GM23338 (cell line): ENCODE measurements around the gene CPAMD8. TPM values are rescaled to one million over a fixed set of nuclear protein-coding genes. Genes with fewer than 3 reads are reported as not detected.

Experiments
- ATAC-seq: fragments of 200-7000 bp; cut with Tn5 transposase; 3 replicates; pipeline ENCODE4 v1.9.1; 2020
- DNase-seq: peaks from one replicate; pipeline ENCODE4 v3.0.0-alpha.2; 2015; ENCODE audit warnings: low spot score
- H2AFZ ChIP-seq: fragments of 200-600 bp; sonication (generic); 2 replicates; pipeline ENCODE4 v1.8.0; 2016; ENCODE audit warnings: antibody characterized with exemption, mild to moderate bottlenecking, moderate library complexity
- H3F3A ChIP-seq: fragments of 200-600 bp; sonication (generic); replicated peaks from 2 replicates; pipeline ENCODE4 v1.8.0; 2017; ENCODE audit warnings: antibody characterized with exemption, mixed run types, low read depth
- H3K27ac ChIP-seq: fragments of 200-600 bp; sonication (generic); 2 replicates; pipeline ENCODE4 v1.6.1; 2016; ENCODE audit warnings: low read depth
- H3K27me3 ChIP-seq: fragments of 200-600 bp; sonication (generic); 2 replicates; pipeline ENCODE4 v1.8.0; 2016; ENCODE audit warnings: mild to moderate bottlenecking, mixed run types, moderate library complexity; ENCODE audit not compliant: insufficient read depth
- H3K36me3 ChIP-seq: fragments of 200-600 bp; sonication (generic); 2 replicates; pipeline ENCODE4 v1.8.0; 2016; ENCODE audit warnings: mild to moderate bottlenecking; ENCODE audit not compliant: insufficient read depth
- H3K4me1 ChIP-seq: fragments of 200-600 bp; sonication (generic); 2 replicates; pipeline ENCODE4 v1.8.0; 2016; ENCODE audit warnings: mild to moderate bottlenecking, moderate library complexity; ENCODE audit not compliant: insufficient read depth
- H3K4me2 ChIP-seq: fragments of 200-600 bp; sonication (generic); 2 replicates; pipeline ENCODE4 v1.7.1; 2017; ENCODE audit warnings: mixed run types
- H3K4me3 ChIP-seq: fragments of 200-600 bp; sonication (generic); 2 replicates; pipeline ENCODE4 v1.6.1; 2016; ENCODE audit warnings: mixed run types
- H3K79me2 ChIP-seq: fragments of 200-600 bp; sonication (generic); replicated peaks from 2 replicates; pipeline ENCODE4 v1.8.0; 2017; ENCODE audit warnings: mild to moderate bottlenecking; ENCODE audit not compliant: insufficient read depth
- H3K9me2 ChIP-seq: fragments of 200-600 bp; sonication (generic); 2 replicates; pipeline ENCODE4 v1.8.0; 2017; ENCODE audit not compliant: insufficient read depth
- H4K20me1 ChIP-seq: fragments of 200-600 bp; sonication (generic); replicated peaks from 2 replicates; pipeline ENCODE4 v1.8.0; 2017; ENCODE audit warnings: mild to moderate bottlenecking; ENCODE audit not compliant: insufficient read depth
- H3K27ac Mint-ChIP-seq: 2 replicates; pipeline ENCODE4 v1.8.0; 2020; ENCODE audit warnings: inconsistent platforms, mild to moderate bottlenecking, moderate library complexity, mixed read lengths
- H3K27me3 Mint-ChIP-seq: 3 replicates; pipeline ENCODE4 v1.8.0; 2022; ENCODE audit warnings: low read depth, mild to moderate bottlenecking, moderate library complexity, mixed read lengths, inconsistent platforms; ENCODE audit not compliant: insufficient read depth, poor library complexity
- H3K36me3 Mint-ChIP-seq: 3 replicates; pipeline ENCODE4 v1.8.0; 2021; ENCODE audit warnings: low read depth, mild to moderate bottlenecking, inconsistent platforms, moderate library complexity, mixed read lengths
- H3K4me1 Mint-ChIP-seq: 3 replicates; pipeline ENCODE4 v1.8.0; 2020; ENCODE audit warnings: mild to moderate bottlenecking, inconsistent platforms, mixed read lengths
- H3K4me3 Mint-ChIP-seq: 3 replicates; pipeline ENCODE4 v1.8.0; 2021; ENCODE audit warnings: moderate library complexity, mild to moderate bottlenecking, inconsistent platforms, mixed read lengths
- H3K9me3 Mint-ChIP-seq: 3 replicates; pipeline ENCODE4 v1.8.0; 2020; ENCODE audit warnings: moderate library complexity, mild to moderate bottlenecking, inconsistent platforms, mixed read lengths
- CREB1 ChIP-seq: fragments of 250-450 bp; sonication (Bioruptor Pico); IDR thresholded peaks from 2 replicates; pipeline ENCODE4 v1.5.0; 2020; ENCODE audit warnings: low read depth, mild to moderate bottlenecking, moderate library complexity
- EZH2 ChIP-seq: fragments of 200-600 bp; sonication (generic); IDR thresholded peaks from one replicate; pipeline ENCODE4 v1.8.0; 2017; ENCODE audit warnings: antibody characterized with exemption, mild to moderate bottlenecking, low read depth; ENCODE audit not compliant: unreplicated experiment
- EZH2phosphoT487 ChIP-seq: fragments of 200-600 bp; sonication (generic); IDR thresholded peaks from one replicate; pipeline ENCODE4 v1.8.1; 2018; ENCODE audit warnings: antibody characterized with exemption; ENCODE audit not compliant: unreplicated experiment
- JUNB ChIP-seq: IDR thresholded peaks from one replicate; pipeline ENCODE4 v1.6.1; 2016; ENCODE audit warnings: antibody characterized with exemption; ENCODE audit not compliant: unreplicated experiment
- NANOG ChIP-seq: IDR thresholded peaks from 2 replicates; pipeline ENCODE4 v1.6.1; 2016; ENCODE audit warnings: antibody characterized with exemption, borderline replicate concordance
- POLR2AphosphoS5 ChIP-seq: IDR thresholded peaks from 2 replicates; pipeline ENCODE4 v1.6.1; 2016; ENCODE audit warnings: antibody characterized with exemption, low read depth
- STAT1 ChIP-seq: IDR thresholded peaks from one replicate; pipeline ENCODE4 v1.6.1; 2016; ENCODE audit warnings: antibody characterized with exemption; ENCODE audit not compliant: unreplicated experiment
- ZNF114 ChIP-seq: fragments of 250-450 bp; sonication (Bioruptor Pico); IDR thresholded peaks from 2 replicates; pipeline ENCODE4 v1.5.0; 2020; ENCODE audit warnings: mild to moderate bottlenecking, moderate library complexity
- ZNF331 ChIP-seq: fragments of 250-450 bp; sonication (Bioruptor Pico); IDR thresholded peaks from 2 replicates; pipeline ENCODE4 v1.5.0; 2020; ENCODE audit warnings: low read depth, mild to moderate bottlenecking, moderate library complexity
- polyA plus RNA-seq: library from polyadenylated mRNA; unstranded; fragments of >200 nt; fragmentation: Nextera tagmentation; extraction: Ambion mirVana; gene quantifications from 2 replicates; pipeline ENCODE4 v1.2.1, GENCODE V29; 2016
- total RNA-seq: library from RNA; depleted of rRNA; stranded (reverse); fragments of >200 nt; shearing (Covaris generic); gene quantifications from 2 replicates; pipeline ENCODE4 v1.2.3, GENCODE V29; 2014
- TF ChIP-seq, protein P1 (sequence below): IDR thresholded peaks from 2 replicates; pipeline ENCODE4 v1.6.1; 2016; ENCODE audit warnings: antibody characterized with exemption
- TF ChIP-seq, protein P2 (sequence below): fragments of 250-450 bp; sonication (Bioruptor Pico); IDR thresholded peaks from 2 replicates; pipeline ENCODE4 v1.5.0; 2020; ENCODE audit warnings: mild to moderate bottlenecking, moderate library complexity
- TF ChIP-seq, protein P3 (sequence below): IDR thresholded peaks from one replicate; pipeline ENCODE4 v1.6.1; 2018; ENCODE audit warnings: antibody characterized with exemption; ENCODE audit not compliant: unreplicated experiment
- TF ChIP-seq, protein P4 (sequence below), 2 experiments: fragments of 200-600 bp in 1 of 2; sonication (generic) in 1 of 2; conservative IDR thresholded peaks; 2 replicates each; pipeline versions ENCODE4 v1.5.1 to v1.6.1; 2016 to 2017; ENCODE audit warnings: antibody characterized with exemption in 2 of 2, low read depth in 2 of 2, mild to moderate bottlenecking in 2 of 2, moderate library complexity in 1 of 2

Gene CPAMD8
- total and polyA plus RNA-seq, 2 experiments from 2014 or later = 4.4 to 11.8 TPM

DNA sequence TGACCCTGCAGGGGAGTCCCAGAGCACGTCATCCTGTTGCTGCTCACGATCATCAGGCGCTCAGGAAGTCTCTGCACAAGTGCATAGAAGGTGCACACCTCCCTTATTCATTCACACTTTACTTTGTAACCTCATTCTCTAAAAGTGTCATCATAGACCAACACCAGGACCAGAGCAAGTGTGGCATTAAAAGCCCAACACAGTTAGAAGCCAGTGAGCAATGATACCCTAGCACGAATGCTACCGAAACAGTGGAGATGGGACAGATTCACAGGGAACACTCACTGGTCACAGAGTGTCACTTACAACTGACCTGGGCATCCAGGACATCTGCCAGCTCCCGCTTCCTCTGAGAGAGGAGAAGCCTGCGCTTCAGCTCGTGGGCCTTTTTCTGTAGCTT lies 31.6 kb upstream of the CPAMD8 start:
- no peak for TF ChIP-seq NANOG
- TF ChIP-seq ZNF114 (CRISPR knock-in tag) = no peak
- TF ChIP-seq, protein P1, sequence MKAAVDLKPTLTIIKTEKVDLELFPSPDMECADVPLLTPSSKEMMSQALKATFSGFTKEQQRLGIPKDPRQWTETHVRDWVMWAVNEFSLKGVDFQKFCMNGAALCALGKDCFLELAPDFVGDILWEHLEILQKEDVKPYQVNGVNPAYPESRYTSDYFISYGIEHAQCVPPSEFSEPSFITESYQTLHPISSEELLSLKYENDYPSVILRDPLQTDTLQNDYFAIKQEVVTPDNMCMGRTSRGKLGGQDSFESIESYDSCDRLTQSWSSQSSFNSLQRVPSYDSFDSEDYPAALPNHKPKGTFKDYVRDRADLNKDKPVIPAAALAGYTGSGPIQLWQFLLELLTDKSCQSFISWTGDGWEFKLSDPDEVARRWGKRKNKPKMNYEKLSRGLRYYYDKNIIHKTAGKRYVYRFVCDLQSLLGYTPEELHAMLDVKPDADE = no peak
- TF ChIP-seq POLR2AphosphoS5 = no peak
- TF ChIP-seq ZNF331 (CRISPR knock-in tag) = no peak
- no peak for TF ChIP-seq CREB1
- TF ChIP-seq, protein P2, sequence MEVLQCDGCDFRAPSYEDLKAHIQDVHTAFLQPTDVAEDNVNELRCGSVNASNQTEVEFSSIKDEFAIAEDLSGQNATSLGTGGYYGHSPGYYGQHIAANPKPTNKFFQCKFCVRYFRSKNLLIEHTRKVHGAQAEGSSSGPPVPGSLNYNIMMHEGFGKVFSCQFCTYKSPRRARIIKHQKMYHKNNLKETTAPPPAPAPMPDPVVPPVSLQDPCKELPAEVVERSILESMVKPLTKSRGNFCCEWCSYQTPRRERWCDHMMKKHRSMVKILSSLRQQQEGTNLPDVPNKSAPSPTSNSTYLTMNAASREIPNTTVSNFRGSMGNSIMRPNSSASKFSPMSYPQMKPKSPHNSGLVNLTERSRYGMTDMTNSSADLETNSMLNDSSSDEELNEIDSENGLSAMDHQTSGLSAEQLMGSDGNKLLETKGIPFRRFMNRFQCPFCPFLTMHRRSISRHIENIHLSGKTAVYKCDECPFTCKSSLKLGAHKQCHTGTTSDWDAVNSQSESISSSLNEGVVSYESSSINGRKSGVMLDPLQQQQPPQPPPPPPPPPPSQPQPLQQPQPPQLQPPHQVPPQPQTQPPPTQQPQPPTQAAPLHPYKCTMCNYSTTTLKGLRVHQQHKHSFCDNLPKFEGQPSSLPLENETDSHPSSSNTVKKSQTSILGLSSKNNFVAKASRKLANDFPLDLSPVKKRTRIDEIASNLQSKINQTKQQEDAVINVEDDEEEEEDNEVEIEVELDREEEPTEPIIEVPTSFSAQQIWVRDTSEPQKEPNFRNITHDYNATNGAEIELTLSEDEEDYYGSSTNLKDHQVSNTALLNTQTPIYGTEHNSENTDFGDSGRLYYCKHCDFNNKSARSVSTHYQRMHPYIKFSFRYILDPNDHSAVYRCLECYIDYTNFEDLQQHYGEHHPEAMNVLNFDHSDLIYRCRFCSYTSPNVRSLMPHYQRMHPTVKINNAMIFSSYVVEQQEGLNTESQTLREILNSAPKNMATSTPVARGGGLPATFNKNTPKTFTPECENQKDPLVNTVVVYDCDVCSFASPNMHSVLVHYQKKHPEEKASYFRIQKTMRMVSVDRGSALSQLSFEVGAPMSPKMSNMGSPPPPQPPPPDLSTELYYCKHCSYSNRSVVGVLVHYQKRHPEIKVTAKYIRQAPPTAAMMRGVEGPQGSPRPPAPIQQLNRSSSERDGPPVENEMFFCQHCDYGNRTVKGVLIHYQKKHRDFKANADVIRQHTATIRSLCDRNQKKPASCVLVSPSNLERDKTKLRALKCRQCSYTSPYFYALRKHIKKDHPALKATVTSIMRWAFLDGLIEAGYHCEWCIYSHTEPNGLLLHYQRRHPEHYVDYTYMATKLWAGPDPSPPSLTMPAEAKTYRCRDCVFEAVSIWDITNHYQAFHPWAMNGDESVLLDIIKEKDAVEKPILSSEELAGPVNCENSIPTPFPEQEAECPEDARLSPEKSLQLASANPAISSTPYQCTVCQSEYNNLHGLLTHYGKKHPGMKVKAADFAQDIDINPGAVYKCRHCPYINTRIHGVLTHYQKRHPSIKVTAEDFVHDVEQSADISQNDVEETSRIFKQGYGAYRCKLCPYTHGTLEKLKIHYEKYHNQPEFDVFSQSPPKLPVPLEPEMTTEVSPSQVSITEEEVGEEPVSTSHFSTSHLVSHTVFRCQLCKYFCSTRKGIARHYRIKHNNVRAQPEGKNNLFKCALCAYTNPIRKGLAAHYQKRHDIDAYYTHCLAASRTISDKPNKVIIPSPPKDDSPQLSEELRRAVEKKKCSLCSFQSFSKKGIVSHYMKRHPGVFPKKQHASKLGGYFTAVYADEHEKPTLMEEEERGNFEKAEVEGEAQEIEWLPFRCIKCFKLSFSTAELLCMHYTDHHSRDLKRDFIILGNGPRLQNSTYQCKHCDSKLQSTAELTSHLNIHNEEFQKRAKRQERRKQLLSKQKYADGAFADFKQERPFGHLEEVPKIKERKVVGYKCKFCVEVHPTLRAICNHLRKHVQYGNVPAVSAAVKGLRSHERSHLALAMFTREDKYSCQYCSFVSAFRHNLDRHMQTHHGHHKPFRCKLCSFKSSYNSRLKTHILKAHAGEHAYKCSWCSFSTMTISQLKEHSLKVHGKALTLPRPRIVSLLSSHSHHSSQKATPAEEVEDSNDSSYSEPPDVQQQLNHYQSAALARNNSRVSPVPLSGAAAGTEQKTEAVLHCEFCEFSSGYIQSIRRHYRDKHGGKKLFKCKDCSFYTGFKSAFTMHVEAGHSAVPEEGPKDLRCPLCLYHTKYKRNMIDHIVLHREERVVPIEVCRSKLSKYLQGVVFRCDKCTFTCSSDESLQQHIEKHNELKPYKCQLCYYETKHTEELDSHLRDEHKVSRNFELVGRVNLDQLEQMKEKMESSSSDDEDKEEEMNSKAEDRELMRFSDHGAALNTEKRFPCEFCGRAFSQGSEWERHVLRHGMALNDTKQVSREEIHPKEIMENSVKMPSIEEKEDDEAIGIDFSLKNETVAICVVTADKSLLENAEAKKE (CRISPR knock-in tag) = no peak
- TF ChIP-seq STAT1 = no peak
- TF ChIP-seq, protein P3, sequence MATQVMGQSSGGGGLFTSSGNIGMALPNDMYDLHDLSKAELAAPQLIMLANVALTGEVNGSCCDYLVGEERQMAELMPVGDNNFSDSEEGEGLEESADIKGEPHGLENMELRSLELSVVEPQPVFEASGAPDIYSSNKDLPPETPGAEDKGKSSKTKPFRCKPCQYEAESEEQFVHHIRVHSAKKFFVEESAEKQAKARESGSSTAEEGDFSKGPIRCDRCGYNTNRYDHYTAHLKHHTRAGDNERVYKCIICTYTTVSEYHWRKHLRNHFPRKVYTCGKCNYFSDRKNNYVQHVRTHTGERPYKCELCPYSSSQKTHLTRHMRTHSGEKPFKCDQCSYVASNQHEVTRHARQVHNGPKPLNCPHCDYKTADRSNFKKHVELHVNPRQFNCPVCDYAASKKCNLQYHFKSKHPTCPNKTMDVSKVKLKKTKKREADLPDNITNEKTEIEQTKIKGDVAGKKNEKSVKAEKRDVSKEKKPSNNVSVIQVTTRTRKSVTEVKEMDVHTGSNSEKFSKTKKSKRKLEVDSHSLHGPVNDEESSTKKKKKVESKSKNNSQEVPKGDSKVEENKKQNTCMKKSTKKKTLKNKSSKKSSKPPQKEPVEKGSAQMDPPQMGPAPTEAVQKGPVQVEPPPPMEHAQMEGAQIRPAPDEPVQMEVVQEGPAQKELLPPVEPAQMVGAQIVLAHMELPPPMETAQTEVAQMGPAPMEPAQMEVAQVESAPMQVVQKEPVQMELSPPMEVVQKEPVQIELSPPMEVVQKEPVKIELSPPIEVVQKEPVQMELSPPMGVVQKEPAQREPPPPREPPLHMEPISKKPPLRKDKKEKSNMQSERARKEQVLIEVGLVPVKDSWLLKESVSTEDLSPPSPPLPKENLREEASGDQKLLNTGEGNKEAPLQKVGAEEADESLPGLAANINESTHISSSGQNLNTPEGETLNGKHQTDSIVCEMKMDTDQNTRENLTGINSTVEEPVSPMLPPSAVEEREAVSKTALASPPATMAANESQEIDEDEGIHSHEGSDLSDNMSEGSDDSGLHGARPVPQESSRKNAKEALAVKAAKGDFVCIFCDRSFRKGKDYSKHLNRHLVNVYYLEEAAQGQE = no peak
- TF ChIP-seq JUNB = no peak
- TF ChIP-seq EZH2phosphoT487 = no peak
- TF ChIP-seq, protein P4, sequence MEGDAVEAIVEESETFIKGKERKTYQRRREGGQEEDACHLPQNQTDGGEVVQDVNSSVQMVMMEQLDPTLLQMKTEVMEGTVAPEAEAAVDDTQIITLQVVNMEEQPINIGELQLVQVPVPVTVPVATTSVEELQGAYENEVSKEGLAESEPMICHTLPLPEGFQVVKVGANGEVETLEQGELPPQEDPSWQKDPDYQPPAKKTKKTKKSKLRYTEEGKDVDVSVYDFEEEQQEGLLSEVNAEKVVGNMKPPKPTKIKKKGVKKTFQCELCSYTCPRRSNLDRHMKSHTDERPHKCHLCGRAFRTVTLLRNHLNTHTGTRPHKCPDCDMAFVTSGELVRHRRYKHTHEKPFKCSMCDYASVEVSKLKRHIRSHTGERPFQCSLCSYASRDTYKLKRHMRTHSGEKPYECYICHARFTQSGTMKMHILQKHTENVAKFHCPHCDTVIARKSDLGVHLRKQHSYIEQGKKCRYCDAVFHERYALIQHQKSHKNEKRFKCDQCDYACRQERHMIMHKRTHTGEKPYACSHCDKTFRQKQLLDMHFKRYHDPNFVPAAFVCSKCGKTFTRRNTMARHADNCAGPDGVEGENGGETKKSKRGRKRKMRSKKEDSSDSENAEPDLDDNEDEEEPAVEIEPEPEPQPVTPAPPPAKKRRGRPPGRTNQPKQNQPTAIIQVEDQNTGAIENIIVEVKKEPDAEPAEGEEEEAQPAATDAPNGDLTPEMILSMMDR (conservative IDR thresholded peaks at IDR 0.05; ENCODE audit: low read depth in 2 of 2) = no peak
- no peak for TF ChIP-seq EZH2
- no peak overlapping the region for H3K27ac Mint-ChIP-seq
- H3K4me1 Mint-ChIP-seq = no peaks in the 10 kb centered on the region
- DNase-seq = no peak
- peaks cover 82% of the 10 kb centered on the region for H3K36me3 Mint-ChIP-seq
- no peaks in the 10 kb centered on the region for H3K9me2 ChIP-seq
- H4K20me1 ChIP-seq = peaks cover 12% of the 10 kb centered on the region
- no peak overlapping the region for H3K4me3 ChIP-seq
- no peak overlapping the region for H3K4me2 ChIP-seq
- H3K9me3 Mint-ChIP-seq = peaks cover 14% of the 10 kb centered on the region; the same call in 2 of the 3 replicates
- H3K79me2 ChIP-seq = peaks cover 28% of the 10 kb centered on the region
- H3K4me3 Mint-ChIP-seq = no peak overlapping the region
- H3K36me3 ChIP-seq = peaks cover 28% of the 10 kb centered on the region
- no peaks in the 10 kb centered on the region for H3K4me1 ChIP-seq
- H2AFZ ChIP-seq = no peak overlapping the region
- H3F3A ChIP-seq = no peaks in the 10 kb centered on the region
- H3K27me3 ChIP-seq = no peaks in the 10 kb centered on the region
- H3K27ac ChIP-seq = no peak overlapping the region
- ATAC-seq = no peak
- no peaks in the 10 kb centered on the region for H3K27me3 Mint-ChIP-seq
